Small intestine (tissue), 7 donors: ENCODE data around the gene CTRL. TPM values are rescaled to one million over a fixed set of nuclear protein-coding genes. Genes with fewer than 3 reads are reported as not detected.
A peak's percentile ranks its signal among the peaks of the same experiment; 100 is the strongest.

Experiments used
- DNase-seq, 2 donors: peaks; one replicate each; pipeline versions ENCODE4 v3.0.0 to v3.0.0-alpha.2; 2013
- FAIRE-seq: peaks from 2 replicates; lab custom pipeline; 2012; peaks lifted over from hg19 to GRCh38; lab: Jason Lieb, UNC
- H3K27ac ChIP-seq, 3 donors: one replicate each; pipeline ENCODE4 v1.5.1; 2013; ENCODE audit warnings: low read length in 2 of 3, mild to moderate bottlenecking in 2 of 3, control low read depth in 1 of 3, inconsistent platforms in 1 of 3, low read depth in 1 of 3, moderate library complexity in 1 of 3
- H3K27me3 ChIP-seq, 3 donors: one replicate each; pipeline ENCODE4 v1.6.1; 2013; ENCODE audit warnings: low read length in 3 of 3, inconsistent platforms in 1 of 3; ENCODE audit not compliant: control insufficient read depth in 3 of 3, insufficient read depth in 3 of 3
- H3K36me3 ChIP-seq, 3 donors: one replicate each; pipeline ENCODE4 v1.6.1; 2013; ENCODE audit warnings: low read length in 3 of 3, inconsistent platforms in 1 of 3, low read depth in 1 of 3, mild to moderate bottlenecking in 1 of 3, moderate library complexity in 1 of 3; ENCODE audit not compliant: control insufficient read depth in 3 of 3, insufficient read depth in 2 of 3
- H3K4me1 ChIP-seq, 3 donors: one replicate each; pipeline ENCODE4 v1.6.1; 2013; ENCODE audit warnings: low read length in 2 of 3, inconsistent platforms in 1 of 3, low read depth in 1 of 3, mild to moderate bottlenecking in 1 of 3, moderate library complexity in 1 of 3; ENCODE audit not compliant: control insufficient read depth in 3 of 3, insufficient read depth in 2 of 3
- H3K4me3 ChIP-seq, 3 donors: one replicate each; pipeline ENCODE4 v1.5.1; 2013; ENCODE audit warnings: low read length in 3 of 3, control low read depth in 1 of 3, inconsistent platforms in 1 of 3, low read depth in 1 of 3, mild to moderate bottlenecking in 1 of 3, moderate library complexity in 1 of 3
- H3K9me3 ChIP-seq, 2 donors: one replicate each; pipeline ENCODE4 v1.6.1; 2013; ENCODE audit warnings: low read depth in 1 of 2, low read length in 1 of 2; ENCODE audit not compliant: control insufficient read depth in 2 of 2, insufficient read depth in 1 of 2
- WGBS, 3 donors: extraction: QIAGEN DNeasy Blood & Tissue Kit; methylation state at CpG; one replicate each; pipeline ENCODE4 v1.1.7; 2013; 5-methylcytosine and 5-hydroxymethylcytosine counted together
- polyA plus RNA-seq, 4 donors: library from polyadenylated mRNA; stranded (reverse) in 3 of 4; unstranded in 1 of 4; fragments of 200-250 nt in 3 of 4; fragments of 120-200 nt in 1 of 4; gene quantifications; one replicate each; pipeline versions ENCODE4 v1.2.1 to v1.2.3, GENCODE V29; 2013
- donor health status: healthy with polysubstance abuse.
- donor health status: control.
- donor health status: control.
- donor health status: Bipolar disorder and iron deficiency.
- donor health status: healthy.

CTRL gene
- polyA plus RNA-seq, 4 donors: 0.81 to 6.7 (median 3.4) TPM

- WGBS, 3 donors: 97% methylated on average over 36 of the region's 36 CpGs
- no peak for FAIRE-seq
Measured at GRCh38 chr16:67909056-67909742, 22.5 kb downstream of the CTRL start.

GRCh38 chr16:67907397-67908180 lies 24.1 kb downstream of the CTRL start:
- 89 to 91% (median 90%) methylated on average over 11 of the region's 11 CpGs for WGBS, 3 donors
- Histone ChIP-seq H3K9me3 (no peaks in the 10 kb centered on the region), H3K4me3 (no peak overlapping the region)

More at GRCh38 chr16:67909056-67909742, 22.5 kb downstream of the CTRL start:
- Histone ChIP-seq H3K36me3 (peaks cover 3 to 48% (median 7%) of the 10 kb centered on the region in 3 donors), H3K4me3 (no peak overlapping the region), H3K27me3 (no peaks in the 10 kb centered on the region), H3K9me3 (no peaks in the 10 kb centered on the region), H3K4me1 (no peaks in the 10 kb centered on the region), H3K27ac (no peak overlapping the region)
- DNase-seq: no peak

GRCh38 chr16:67902831-67903230 lies 28.8 kb downstream of the CTRL start:
- WGBS, 3 donors: 68 to 94% (median 91%) methylated on average over 4 of the region's 4 CpGs

More at GRCh38 chr16:67907397-67908180, 24.1 kb downstream of the CTRL start:
- H3K27ac ChIP-seq: no peak overlapping the region
- H3K27me3 ChIP-seq: no peaks in the 10 kb centered on the region
- DNase-seq (no peak), FAIRE-seq (no peak)
- H3K36me3 ChIP-seq: peaks cover 3 to 54% (median 7%) of the 10 kb centered on the region in 3 donors
- no peaks in the 10 kb centered on the region for H3K4me1 ChIP-seq

GRCh38 chr16:67901734-67902133 lies 29.9 kb downstream of the CTRL start:
- Histone ChIP-seq H3K27me3 (no peaks in the 10 kb centered on the region), H3K4me1 (peaks cover 0 to 5% (median 4%) of the 10 kb centered on the region in 3 donors), H3K4me3 (no peak overlapping the region), H3K27ac (no peak overlapping the region), H3K36me3 (peaks cover 0 to 41% (median 0%) of the 10 kb centered on the region in 3 donors), H3K9me3 (no peaks in the 10 kb centered on the region)
- FAIRE-seq: no peak
- 48 to 81% (median 66%) methylated on average over 5 of the region's 5 CpGs for WGBS, 3 donors
- peak in 1 of 2 donors; percentile 30 for DNase-seq

More at GRCh38 chr16:67902831-67903230, 28.8 kb downstream of the CTRL start:
- H3K9me3 ChIP-seq: no peaks in the 10 kb centered on the region
- FAIRE-seq (no peak), DNase-seq (no peak)
- peaks cover 0 to 36% (median 0%) of the 10 kb centered on the region in 3 donors for H3K36me3 ChIP-seq
- H3K27me3 ChIP-seq: no peaks in the 10 kb centered on the region
- no peak overlapping the region for H3K4me3 ChIP-seq
- no peak overlapping the region for H3K27ac ChIP-seq
- H3K4me1 ChIP-seq: no peaks in the 10 kb centered on the region

- peaks cover 0 to 24% (median 0%) of the 10 kb centered on the region in 3 donors for H3K36me3 ChIP-seq
- FAIRE-seq (no peak), DNase-seq (no peak)
- no peaks in the 10 kb centered on the region for H3K9me3 ChIP-seq
- WGBS, 3 donors: 74 to 86% (median 76%) methylated on average over 3 of the region's 3 CpGs
- no peak overlapping the region for H3K4me3 ChIP-seq
- no peak overlapping the region for H3K27ac ChIP-seq
- peaks cover 4 to 9% (median 9%) of the 10 kb centered on the region in 3 donors for H3K4me1 ChIP-seq
- H3K27me3 ChIP-seq: no peaks in the 10 kb centered on the region
Measured at GRCh38 chr16:67897231-67897630, 34.4 kb downstream of the CTRL start.

- DNase-seq (peak; percentile 76 to 79), FAIRE-seq (no peak)
- peaks cover 4 to 9% (median 9%) of the 10 kb centered on the region in 3 donors for H3K4me1 ChIP-seq
Measured at GRCh38 chr16:67893743-67894399, 37.8 kb downstream of the CTRL start.

GRCh38 chr16:67892899-67893742 lies 38.5 kb downstream of the CTRL start, which contains the start of gene PSKH1:
Gene PSKH1 (plus strand): TSS chr16:67893254. CDS start chr16:67908750, 15,496 bp downstream.
- 0 to 1% (median 0%) methylated on average over 59 to 90 of the region's 90 CpGs for WGBS, 3 donors
- peaks cover 0 to 12% (median 0%) of the 10 kb centered on the region in 3 donors for H3K36me3 ChIP-seq
- H3K9me3 ChIP-seq: no peaks in the 10 kb centered on the region
- H3K27me3 ChIP-seq: no peaks in the 10 kb centered on the region
- FAIRE-seq (no peak), DNase-seq (peak; percentile 96 to 98)
- peak within 1 kb of the TSS; percentile 95 to 99 (median 96) for H3K27ac ChIP-seq
- H3K4me1 ChIP-seq: peaks cover 4 to 9% (median 9%) of the 10 kb centered on the region in 3 donors
- peak within 1 kb of the TSS; percentile 81 to 94 (median 86) for H3K4me3 ChIP-seq

More at GRCh38 chr16:67893743-67894399, 37.8 kb downstream of the CTRL start:
- Histone ChIP-seq H3K36me3 (peaks cover 0 to 10% (median 0%) of the 10 kb centered on the region in 3 donors), H3K9me3 (no peaks in the 10 kb centered on the region), H3K27ac (peak overlapping the region; percentile 95 to 99 (median 96)), H3K4me3 (peak overlapping the region; percentile 81 to 94 (median 86)), H3K27me3 (no peaks in the 10 kb centered on the region)
- 7 to 18% (median 11%) methylated on average over 14 of the region's 14 CpGs for WGBS, 3 donors
